GM12878 (cell line): ENCODE measurements around the gene ARHGEF17. TPM values are rescaled to one million over a fixed set of nuclear protein-coding genes. Genes with fewer than 3 reads are reported as not detected.

Source experiments
- BMI1 ChIP-seq: fragments of 450-650 bp; IDR thresholded peaks from 2 replicates; pipeline ENCODE4 v1.6.1; 2016; ENCODE audit warnings: mild to moderate bottlenecking, moderate library complexity, borderline replicate concordance
- CBX5 ChIP-seq: sonication (generic); IDR thresholded peaks from 2 replicates; pipeline ENCODE4 v1.6.1; 2016; ENCODE audit warnings: low read depth, moderate library complexity, mild to moderate bottlenecking, inconsistent platforms
- FOXM1 ChIP-seq: IDR thresholded peaks from 2 replicates; pipeline ENCODE4 v1.6.1; 2012; ENCODE audit warnings: low read depth, mild to moderate bottlenecking, inconsistent platforms, low read length, moderate library complexity
- HCFC1 ChIP-seq: fragments of 150-350 bp; IDR thresholded peaks from 2 replicates; pipeline ENCODE4 v1.6.1; 2014; ENCODE audit warnings: low read length
- MEF2A ChIP-seq: IDR thresholded peaks from 2 replicates; pipeline ENCODE4 v1.6.1; 2011; ENCODE audit warnings: low read depth, mild to moderate bottlenecking, low read length, moderate library complexity; ENCODE audit not compliant: insufficient read depth
- MEF2B ChIP-seq: fragments of 450-650 bp; IDR thresholded peaks from 2 replicates; pipeline ENCODE4 v1.6.1; 2018; ENCODE audit warnings: mild to moderate bottlenecking, moderate library complexity; ENCODE audit not compliant: partially characterized antibody, poor library complexity, severe bottlenecking
- SMAD5 ChIP-seq: IDR thresholded peaks from 2 replicates; pipeline ENCODE4 v1.6.1; 2016; ENCODE audit warnings: antibody characterized with exemption, low read depth
- ZBTB40 ChIP-seq: fragments of 450-650 bp; IDR thresholded peaks from 2 replicates; pipeline ENCODE4 v1.6.1; 2016; ENCODE audit warnings: mild to moderate bottlenecking, moderate library complexity, borderline replicate concordance
- ZSCAN29 ChIP-seq: fragments of 450-650 bp; IDR thresholded peaks from 2 replicates; pipeline ENCODE4 v1.6.1; 2017; ENCODE audit warnings: mild to moderate bottlenecking, moderate library complexity
- polyA plus RNA-seq, 11 experiments: library from polyadenylated mRNA; depleted of rRNA in 4 of 11; unstranded in 6 of 11; stranded (reverse) in 5 of 11; fragments of >200 nt; fragmentation: Nextera tagmentation in 4 of 11; fragmentation: Illumina TruSeq in 1 of 11; extraction: Ambion mirVana in 4 of 11; extraction: Trizol in 1 of 11; gene quantifications; 1 replicate in 1 of 11; 2 replicates in 10 of 11; pipeline versions ENCODE4 v1.2.1 to v1.2.3, GENCODE V29; 2011 to 2016; ENCODE audit warnings: inconsistent platforms in 2 of 11, missing spikeins in 2 of 11, low read depth in 1 of 11
- total RNA-seq, 4 experiments: library from RNA; depleted of rRNA in 3 of 4; stranded (reverse); fragments of >200 nt in 3 of 4; fragmentation: Illumina TruSeq in 1 of 4; extraction: Trizol in 1 of 4; gene quantifications; 2 replicates each; pipeline versions ENCODE4 v1.2.1 to v1.2.3, GENCODE V29; 2013 to 2021
- TF ChIP-seq, protein P1 (sequence below): fragments of 450-650 bp; IDR thresholded peaks from 2 replicates; pipeline ENCODE4 v1.6.1; 2017; ENCODE audit warnings: mild to moderate bottlenecking, moderate library complexity
- TF ChIP-seq, protein P2 (sequence below): fragments of 450-650 bp; IDR thresholded peaks from 2 replicates; pipeline ENCODE4 v1.6.1; 2017; ENCODE audit warnings: mild to moderate bottlenecking
- TF ChIP-seq, protein P3 (sequence below): IDR thresholded peaks from 2 replicates; pipeline ENCODE4 v1.6.1; 2012; ENCODE audit warnings: improper control_type of control experiment, low read depth, low read length; ENCODE audit not compliant: insufficient replicate concordance

The ARHGEF17 gene
- total and polyA plus RNA-seq, 10 of the 15 experiments (the other 5 are each of a cell fraction or from before 2014, with no cell fraction given): 0.15 to 11.0 (median 1.7) TPM

GRCh38 chr11:73325036-73325981, 17.2 kb downstream of the ARHGEF17 start (continued):
- no peak for TF ChIP-seq ZBTB40
- TF ChIP-seq MEF2A: 0 out of 2 replicates have a peak, but pooled peaks have one; percentile 18
- TF ChIP-seq MEF2B: peak; percentile 77
- TF ChIP-seq, protein P1, sequence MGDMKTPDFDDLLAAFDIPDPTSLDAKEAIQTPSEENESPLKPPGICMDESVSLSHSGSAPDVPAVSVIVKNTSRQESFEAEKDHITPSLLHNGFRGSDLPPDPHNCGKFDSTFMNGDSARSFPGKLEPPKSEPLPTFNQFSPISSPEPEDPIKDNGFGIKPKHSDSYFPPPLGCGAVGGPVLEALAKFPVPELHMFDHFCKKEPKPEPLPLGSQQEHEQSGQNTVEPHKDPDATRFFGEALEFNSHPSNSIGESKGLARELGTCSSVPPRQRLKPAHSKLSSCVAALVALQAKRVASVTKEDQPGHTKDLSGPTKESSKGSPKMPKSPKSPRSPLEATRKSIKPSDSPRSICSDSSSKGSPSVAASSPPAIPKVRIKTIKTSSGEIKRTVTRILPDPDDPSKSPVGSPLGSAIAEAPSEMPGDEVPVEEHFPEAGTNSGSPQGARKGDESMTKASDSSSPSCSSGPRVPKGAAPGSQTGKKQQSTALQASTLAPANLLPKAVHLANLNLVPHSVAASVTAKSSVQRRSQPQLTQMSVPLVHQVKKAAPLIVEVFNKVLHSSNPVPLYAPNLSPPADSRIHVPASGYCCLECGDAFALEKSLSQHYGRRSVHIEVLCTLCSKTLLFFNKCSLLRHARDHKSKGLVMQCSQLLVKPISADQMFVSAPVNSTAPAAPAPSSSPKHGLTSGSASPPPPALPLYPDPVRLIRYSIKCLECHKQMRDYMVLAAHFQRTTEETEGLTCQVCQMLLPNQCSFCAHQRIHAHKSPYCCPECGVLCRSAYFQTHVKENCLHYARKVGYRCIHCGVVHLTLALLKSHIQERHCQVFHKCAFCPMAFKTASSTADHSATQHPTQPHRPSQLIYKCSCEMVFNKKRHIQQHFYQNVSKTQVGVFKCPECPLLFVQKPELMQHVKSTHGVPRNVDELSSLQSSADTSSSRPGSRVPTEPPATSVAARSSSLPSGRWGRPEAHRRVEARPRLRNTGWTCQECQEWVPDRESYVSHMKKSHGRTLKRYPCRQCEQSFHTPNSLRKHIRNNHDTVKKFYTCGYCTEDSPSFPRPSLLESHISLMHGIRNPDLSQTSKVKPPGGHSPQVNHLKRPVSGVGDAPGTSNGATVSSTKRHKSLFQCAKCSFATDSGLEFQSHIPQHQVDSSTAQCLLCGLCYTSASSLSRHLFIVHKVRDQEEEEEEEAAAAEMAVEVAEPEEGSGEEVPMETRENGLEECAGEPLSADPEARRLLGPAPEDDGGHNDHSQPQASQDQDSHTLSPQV: no peak
- no peak for TF ChIP-seq HCFC1
- TF ChIP-seq SMAD5: peak; percentile 74
- no peak for TF ChIP-seq ZSCAN29
- TF ChIP-seq, protein P2, sequence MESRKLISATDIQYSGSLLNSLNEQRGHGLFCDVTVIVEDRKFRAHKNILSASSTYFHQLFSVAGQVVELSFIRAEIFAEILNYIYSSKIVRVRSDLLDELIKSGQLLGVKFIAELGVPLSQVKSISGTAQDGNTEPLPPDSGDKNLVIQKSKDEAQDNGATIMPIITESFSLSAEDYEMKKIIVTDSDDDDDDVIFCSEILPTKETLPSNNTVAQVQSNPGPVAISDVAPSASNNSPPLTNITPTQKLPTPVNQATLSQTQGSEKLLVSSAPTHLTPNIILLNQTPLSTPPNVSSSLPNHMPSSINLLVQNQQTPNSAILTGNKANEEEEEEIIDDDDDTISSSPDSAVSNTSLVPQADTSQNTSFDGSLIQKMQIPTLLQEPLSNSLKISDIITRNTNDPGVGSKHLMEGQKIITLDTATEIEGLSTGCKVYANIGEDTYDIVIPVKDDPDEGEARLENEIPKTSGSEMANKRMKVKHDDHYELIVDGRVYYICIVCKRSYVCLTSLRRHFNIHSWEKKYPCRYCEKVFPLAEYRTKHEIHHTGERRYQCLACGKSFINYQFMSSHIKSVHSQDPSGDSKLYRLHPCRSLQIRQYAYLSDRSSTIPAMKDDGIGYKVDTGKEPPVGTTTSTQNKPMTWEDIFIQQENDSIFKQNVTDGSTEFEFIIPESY: no peak
- TF ChIP-seq BMI1: no peak
- TF ChIP-seq, protein P3, sequence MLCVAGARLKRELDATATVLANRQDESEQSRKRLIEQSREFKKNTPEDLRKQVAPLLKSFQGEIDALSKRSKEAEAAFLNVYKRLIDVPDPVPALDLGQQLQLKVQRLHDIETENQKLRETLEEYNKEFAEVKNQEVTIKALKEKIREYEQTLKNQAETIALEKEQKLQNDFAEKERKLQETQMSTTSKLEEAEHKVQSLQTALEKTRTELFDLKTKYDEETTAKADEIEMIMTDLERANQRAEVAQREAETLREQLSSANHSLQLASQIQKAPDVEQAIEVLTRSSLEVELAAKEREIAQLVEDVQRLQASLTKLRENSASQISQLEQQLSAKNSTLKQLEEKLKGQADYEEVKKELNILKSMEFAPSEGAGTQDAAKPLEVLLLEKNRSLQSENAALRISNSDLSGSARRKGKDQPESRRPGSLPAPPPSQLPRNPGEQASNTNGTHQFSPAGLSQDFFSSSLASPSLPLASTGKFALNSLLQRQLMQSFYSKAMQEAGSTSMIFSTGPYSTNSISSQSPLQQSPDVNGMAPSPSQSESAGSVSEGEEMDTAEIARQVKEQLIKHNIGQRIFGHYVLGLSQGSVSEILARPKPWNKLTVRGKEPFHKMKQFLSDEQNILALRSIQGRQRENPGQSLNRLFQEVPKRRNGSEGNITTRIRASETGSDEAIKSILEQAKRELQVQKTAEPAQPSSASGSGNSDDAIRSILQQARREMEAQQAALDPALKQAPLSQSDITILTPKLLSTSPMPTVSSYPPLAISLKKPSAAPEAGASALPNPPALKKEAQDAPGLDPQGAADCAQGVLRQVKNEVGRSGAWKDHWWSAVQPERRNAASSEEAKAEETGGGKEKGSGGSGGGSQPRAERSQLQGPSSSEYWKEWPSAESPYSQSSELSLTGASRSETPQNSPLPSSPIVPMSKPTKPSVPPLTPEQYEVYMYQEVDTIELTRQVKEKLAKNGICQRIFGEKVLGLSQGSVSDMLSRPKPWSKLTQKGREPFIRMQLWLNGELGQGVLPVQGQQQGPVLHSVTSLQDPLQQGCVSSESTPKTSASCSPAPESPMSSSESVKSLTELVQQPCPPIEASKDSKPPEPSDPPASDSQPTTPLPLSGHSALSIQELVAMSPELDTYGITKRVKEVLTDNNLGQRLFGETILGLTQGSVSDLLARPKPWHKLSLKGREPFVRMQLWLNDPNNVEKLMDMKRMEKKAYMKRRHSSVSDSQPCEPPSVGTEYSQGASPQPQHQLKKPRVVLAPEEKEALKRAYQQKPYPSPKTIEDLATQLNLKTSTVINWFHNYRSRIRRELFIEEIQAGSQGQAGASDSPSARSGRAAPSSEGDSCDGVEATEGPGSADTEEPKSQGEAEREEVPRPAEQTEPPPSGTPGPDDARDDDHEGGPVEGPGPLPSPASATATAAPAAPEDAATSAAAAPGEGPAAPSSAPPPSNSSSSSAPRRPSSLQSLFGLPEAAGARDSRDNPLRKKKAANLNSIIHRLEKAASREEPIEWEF: peak; percentile 22
- TF ChIP-seq CBX5: no peak
- TF ChIP-seq FOXM1: no peak
